ENCODE results near the gene GPX8. TPM values are rescaled to one million over a fixed set of nuclear protein-coding genes. Genes with fewer than 3 reads are reported as not detected.

GPX8 gene
- total and polyA plus RNA-seq, 2 of the 13 experiments (the other 11 are each of a cell fraction or from before 2014, with no cell fraction given) = 0.33 to 0.94 TPM

DNA sequence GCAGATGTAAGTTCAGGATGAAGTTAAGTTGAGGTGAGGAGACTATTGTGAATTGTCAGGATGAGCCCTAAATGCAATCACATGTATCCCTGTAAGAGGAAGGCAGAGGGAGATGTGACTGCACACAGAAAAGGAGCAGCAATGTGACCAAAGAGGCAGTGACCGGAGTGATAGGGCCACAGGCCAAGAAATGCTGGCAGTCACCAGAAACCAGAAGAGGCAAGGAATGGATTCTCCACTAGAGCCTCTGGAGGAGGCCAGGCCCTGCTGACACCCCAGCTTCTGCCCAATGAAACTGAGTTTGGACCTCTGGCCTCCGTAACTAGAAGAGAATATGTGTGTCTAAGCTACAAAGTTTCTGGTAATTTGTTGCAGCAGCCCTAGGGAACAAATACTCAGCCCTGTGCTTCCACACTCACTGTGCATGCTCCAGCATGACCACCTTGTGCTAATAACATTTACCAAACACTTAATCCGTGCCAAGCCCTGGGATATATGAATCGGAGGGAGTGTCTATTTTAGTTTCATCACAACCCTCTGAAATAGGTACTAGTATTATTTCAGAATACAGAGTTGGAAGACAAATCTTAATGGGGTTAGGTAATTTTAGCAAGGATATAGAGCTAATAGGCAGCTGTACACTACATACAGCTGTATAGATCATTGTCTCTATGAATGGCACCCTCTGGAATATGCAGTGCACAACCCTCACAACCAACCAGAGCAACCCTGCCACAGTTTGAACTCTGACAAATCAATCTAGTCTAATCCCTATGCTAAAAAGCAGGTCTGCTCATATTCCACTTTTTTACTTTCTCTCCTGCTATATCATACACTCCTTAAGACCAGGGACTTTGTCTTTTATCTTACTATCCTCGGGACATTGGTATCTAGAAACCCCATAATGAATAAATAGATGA lies 7.8 kb upstream of the GPX8 start:
- in situ Hi-C loops (cut with HindIII; ENCODE audit: extremely low pct_ligation_motif_present, low pct_unique_long_range_greater_than_20kb) = loop anchor here (25.0 kb wide), 1 partner anchor 640 kb away; the partner anchor contains the start of gene SNX18
- WGBS (ENCODE audit: low lambda C conversion rate) = 25% methylated on average over 4 of the region's 5 CpGs

More for the DNA sequence above, 7.8 kb upstream of the GPX8 start:
- ChIA-PET POLR2A (no interaction called here), CTCF (ENCODE audit: low intra/inter-chr PET ratio, low total read pairs) (no interaction called here)
- Histone ChIP-seq H2AFZ (ENCODE audit: low read length) (no peak overlapping the region), H3K27ac (ENCODE audit: extremely low read length, insufficient read depth, low read length) (no peak overlapping the region), H3K9ac (ENCODE audit: insufficient read depth, low read depth, low read length) (no peak overlapping the region), H4K20me1 (ENCODE audit: insufficient read depth, low read length) (no peaks in the 10 kb centered on the region), H3K27me3 (ENCODE audit: control insufficient read depth in 1 of 2, insufficient read depth in 2 of 2, low read length in 2 of 2) (peaks cover 1 to 29% of the 10 kb centered on the region in 2 experiments; a peak in 3 of 5 replicates), H3K9me3 (ENCODE audit: low read length) (no peaks in the 10 kb centered on the region), H3K36me3 (replicated peaks in 1 of 2; ENCODE audit: control insufficient read depth in 1 of 2, insufficient read depth in 2 of 2, low read length in 2 of 2) (no peaks in the 10 kb centered on the region), H3K4me1 (ENCODE audit: insufficient read depth, low read length) (no peaks in the 10 kb centered on the region), H3K79me2 (ENCODE audit: insufficient read depth, low read length) (no peaks in the 10 kb centered on the region), H3K4me3 (replicated peaks in 1 of 3; ENCODE audit: insufficient read depth in 1 of 3, low read depth in 2 of 3, low read length in 3 of 3) (no peak overlapping the region), H3K4me2 (ENCODE audit: low read depth, low read length) (no peak overlapping the region)
- DNase-seq (ENCODE audit: low spot score) = no peak
- FAIRE-seq = no peak
- TF ChIP-seq ZNF143 (CRISPR knock-in tag; IDR thresholded peaks at IDR 0.05) (no peak), KDM4B (CRISPR knock-in tag; IDR thresholded peaks at IDR 0.05) (no peak), ZNF776 (CRISPR knock-in tag; IDR thresholded peaks at IDR 0.05) (no peak), ZNF530 (CRISPR knock-in tag; IDR thresholded peaks at IDR 0.05; ENCODE audit: low read depth) (no peak), KLF6 (CRISPR knock-in tag; IDR thresholded peaks at IDR 0.05) (no peak), THRA (CRISPR knock-in tag; IDR thresholded peaks at IDR 0.05; ENCODE audit: borderline replicate concordance) (no peak)
- TF ChIP-seq, protein P1, sequence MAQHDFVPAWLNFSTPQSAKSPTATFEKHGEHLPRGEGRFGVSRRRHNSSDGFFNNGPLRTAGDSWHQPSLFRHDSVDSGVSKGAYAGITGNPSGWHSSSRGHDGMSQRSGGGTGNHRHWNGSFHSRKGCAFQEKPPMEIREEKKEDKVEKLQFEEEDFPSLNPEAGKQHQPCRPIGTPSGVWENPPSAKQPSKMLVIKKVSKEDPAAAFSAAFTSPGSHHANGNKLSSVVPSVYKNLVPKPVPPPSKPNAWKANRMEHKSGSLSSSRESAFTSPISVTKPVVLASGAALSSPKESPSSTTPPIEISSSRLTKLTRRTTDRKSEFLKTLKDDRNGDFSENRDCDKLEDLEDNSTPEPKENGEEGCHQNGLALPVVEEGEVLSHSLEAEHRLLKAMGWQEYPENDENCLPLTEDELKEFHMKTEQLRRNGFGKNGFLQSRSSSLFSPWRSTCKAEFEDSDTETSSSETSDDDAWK (CRISPR knock-in tag; IDR thresholded peaks at IDR 0.05) = no peak
- intact Hi-C loops (cut with micrococcal nuclease; ENCODE audit: unreplicated experiment) = no loop called here
- BruUV-seq (replicated peaks) = no TSS peak
- ATAC-seq = no peak

Data from HepG2 (cell line).